OCI-LY1 (cell line): ENCODE measurements around the gene CFAP77.

Experiments used
- H2AFZ ChIP-seq: fragments of 200-600 bp; sonication (generic), shearing (Covaris generic); 2 replicates; pipeline ENCODE4 v1.6.0; 2014; ENCODE audit warnings: antibody characterized with exemption, mild to moderate bottlenecking, low read length
- H3F3A ChIP-seq: fragments of 200-600 bp; sonication (generic), shearing (Covaris generic); 2 replicates; pipeline ENCODE4 v1.6.0; 2014; ENCODE audit warnings: mild to moderate bottlenecking, antibody characterized with exemption, low read length, moderate library complexity; ENCODE audit not compliant: insufficient read depth
- H3K27ac ChIP-seq: fragments of 200-600 bp; sonication (generic); 2 replicates; pipeline ENCODE4 v1.5.1; 2014; ENCODE audit warnings: low read length, mixed run types, mild to moderate bottlenecking, low read depth; ENCODE audit not compliant: poor library complexity, severe bottlenecking
- H3K27me3 ChIP-seq: fragments of 200-600 bp; sonication (generic); 2 replicates; pipeline ENCODE4 v1.6.0; 2014; ENCODE audit warnings: antibody characterized with exemption, mild to moderate bottlenecking, low read length, moderate library complexity; ENCODE audit not compliant: insufficient read depth
- H3K36me3 ChIP-seq: fragments of 200-600 bp; sonication (generic); 2 replicates; pipeline ENCODE4 v1.6.1; 2014; ENCODE audit warnings: mild to moderate bottlenecking, antibody characterized with exemption, low read length, moderate library complexity, mixed read lengths; ENCODE audit not compliant: insufficient read depth
- H3K4me1 ChIP-seq: fragments of 200-600 bp; sonication (generic); 2 replicates; pipeline ENCODE4 v1.5.1; 2014; ENCODE audit warnings: mild to moderate bottlenecking, low read length, moderate library complexity; ENCODE audit not compliant: insufficient read depth, severe bottlenecking
- H3K4me2 ChIP-seq: fragments of 200-600 bp; sonication (generic), shearing (Covaris generic); 2 replicates; pipeline ENCODE4 v1.6.1; 2014; ENCODE audit warnings: low read length
- H3K4me3 ChIP-seq: fragments of 200-600 bp; sonication (generic); 2 replicates; pipeline ENCODE4 v1.5.1; 2014; ENCODE audit warnings: low read length, low read depth, mild to moderate bottlenecking, mixed read lengths; ENCODE audit not compliant: poor library complexity, severe bottlenecking
- H3K79me2 ChIP-seq: fragments of 200-600 bp; shearing (Covaris generic); 2 replicates; pipeline ENCODE4 v1.6.1; 2016; ENCODE audit warnings: mixed run types, low read length, mixed read lengths; ENCODE audit not compliant: insufficient read depth
- H3K9ac ChIP-seq: fragments of 200-600 bp; sonication (generic), shearing (Covaris generic); 2 replicates; pipeline ENCODE4 v1.6.1; 2014; ENCODE audit warnings: mild to moderate bottlenecking, low read length, mixed read lengths
- H3K9me2 ChIP-seq: fragments of 200-600 bp; sonication (generic), shearing (Covaris generic); 2 replicates; pipeline ENCODE4 v1.6.1; 2014; ENCODE audit warnings: low read depth, mild to moderate bottlenecking, low read length, mixed read lengths
- H3K9me3 ChIP-seq: fragments of 200-600 bp; shearing (Covaris generic); 2 replicates; pipeline ENCODE4 v1.6.1; 2014; ENCODE audit warnings: low read length, mixed read lengths
- H4K20me1 ChIP-seq: fragments of 200-600 bp; sonication (generic), shearing (Covaris generic); 2 replicates; pipeline ENCODE4 v1.6.0; 2016; ENCODE audit warnings: mild to moderate bottlenecking, low read length; ENCODE audit not compliant: insufficient read depth
- CTCF ChIP-seq: fragments of 200-600 bp; sonication (generic), shearing (Covaris generic); IDR thresholded peaks from 2 replicates; pipeline ENCODE4 v1.5.1; 2017; ENCODE audit warnings: mild to moderate bottlenecking, antibody characterized with exemption, low read length, moderate library complexity, mixed read lengths
- EZH2 ChIP-seq: fragments of 200-600 bp; sonication (generic), shearing (Covaris generic); IDR thresholded peaks from 2 replicates; pipeline ENCODE4 v1.8.0; 2017; ENCODE audit warnings: borderline replicate concordance, mixed run types, mild to moderate bottlenecking, antibody characterized with exemption, low read length, moderate library complexity, mixed read lengths

Gene CFAP77

GRCh38 chr9:132488626-132489025 is 78.6 kb downstream of the CFAP77 start:
- Histone ChIP-seq H3K4me2 (no peak overlapping the region), H3K27me3 (0 out of 2 replicates have a peak, but pooled peaks cover 4% of the 10 kb centered on the region), H3K4me1 (no peaks in the 10 kb centered on the region)

GRCh38 chr9:132489536-132489935 is 79.5 kb downstream of the CFAP77 start:
- Histone ChIP-seq H4K20me1 (no peaks in the 10 kb centered on the region), H3K4me3 (no peak overlapping the region), H3K27ac (no peak overlapping the region), H2AFZ (no peak overlapping the region), H3K9me2 (no peaks in the 10 kb centered on the region), H3K36me3 (no peaks in the 10 kb centered on the region), H3K4me2 (no peak overlapping the region), H3K79me2 (no peaks in the 10 kb centered on the region), H3K27me3 (peaks cover 4% of the 10 kb centered on the region; the same call in 1 of the 2 replicates), H3F3A (no peaks in the 10 kb centered on the region), H3K9ac (no peak overlapping the region), H3K4me1 (no peaks in the 10 kb centered on the region), H3K9me3 (no peaks in the 10 kb centered on the region)
- no peak for TF ChIP-seq EZH2
- no peak for TF ChIP-seq CTCF

More at GRCh38 chr9:132488626-132489025, 78.6 kb downstream of the CFAP77 start:
- Histone ChIP-seq H3K9me2 (no peaks in the 10 kb centered on the region), H3K9me3 (no peaks in the 10 kb centered on the region), H3K79me2 (no peaks in the 10 kb centered on the region), H3F3A (no peaks in the 10 kb centered on the region), H4K20me1 (no peaks in the 10 kb centered on the region), H2AFZ (no peak overlapping the region), H3K36me3 (no peaks in the 10 kb centered on the region), H3K27ac (no peak overlapping the region), H3K9ac (no peak overlapping the region), H3K4me3 (no peak overlapping the region)
- TF ChIP-seq EZH2 (no peak), CTCF (no peak)

DNA sequence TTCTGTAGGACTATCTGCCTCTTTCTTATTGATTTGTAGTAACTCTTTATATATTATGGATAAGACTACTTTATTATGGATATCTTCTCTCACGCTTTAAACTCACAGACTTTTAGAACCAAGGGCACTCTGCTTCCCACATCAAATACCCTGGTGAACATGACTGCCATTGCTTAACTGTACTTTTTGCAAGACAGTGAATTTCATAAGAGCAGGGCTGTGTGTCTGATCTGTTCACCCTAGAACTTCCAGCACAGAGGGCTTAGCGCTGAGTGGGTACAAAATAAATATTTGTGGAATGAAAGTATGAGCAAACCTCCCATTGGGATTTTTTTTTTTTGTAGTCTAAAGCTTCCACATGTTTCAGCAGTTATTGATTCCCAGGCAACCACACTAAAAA is 84.8 kb downstream of the CFAP77 start:
- no peaks in the 10 kb centered on the region; the same call in 1 of the 2 replicates for H3K27me3 ChIP-seq
- no peaks in the 10 kb centered on the region for H3K36me3 ChIP-seq
- H3F3A ChIP-seq: no peaks in the 10 kb centered on the region
- H3K79me2 ChIP-seq: no peaks in the 10 kb centered on the region
- no peak overlapping the region for H3K9ac ChIP-seq
- H3K4me2 ChIP-seq: no peak overlapping the region
- no peaks in the 10 kb centered on the region for H3K9me2 ChIP-seq
- H3K4me3 ChIP-seq: no peak overlapping the region
- no peaks in the 10 kb centered on the region for H4K20me1 ChIP-seq
- H3K9me3 ChIP-seq: no peaks in the 10 kb centered on the region
- H3K4me1 ChIP-seq: no peaks in the 10 kb centered on the region
- no peak for TF ChIP-seq EZH2
- TF ChIP-seq CTCF: no peak
- H3K27ac ChIP-seq: no peak overlapping the region
- H2AFZ ChIP-seq: no peak overlapping the region
